HepG2 (cell line): Measurements from ENCODE around the gene DNAH9. TPM values are rescaled to one million over a fixed set of nuclear protein-coding genes. Genes with fewer than 3 reads are reported as not detected.

Experiments
- ATAC-seq: fragments of 200-7000 bp; cut with Tn5 transposase; 3 replicates; pipeline ENCODE4 v1.9.1; 2020; ENCODE audit warnings: mild to moderate bottlenecking, moderate library complexity
- BruUV-seq: library from RNA; stranded (reverse); fragments of 400-500 nt; replicated peaks from 2 replicates; lab custom pipeline; 2021; lab: Mats Ljungman, UMichigan
- CTCF ChIA-PET: fragments of 300-600 bp; formaldehyde crosslinking; extraction: SDS; loops from one replicate; lab custom pipeline; 2021; ENCODE audit warnings: low total read pairs, inconsistent platforms, low intra/inter-chr PET ratio; lab: Yijun Ruan, JAX
- POLR2A ChIA-PET: fragments of 350-600 bp; sonication (Branson Sonifier 250); formaldehyde crosslinking; loops from one replicate; lab custom pipeline; 2020; ENCODE audit warnings: antibody characterized with exemption, inconsistent platforms; lab: Yijun Ruan, JAX
- DNase-seq: peaks from one replicate; pipeline ENCODE4 v3.0.0-alpha.2; 2015; ENCODE audit warnings: low spot score
- FAIRE-seq: peaks from 3 replicates; lab custom pipeline; 2011; peaks lifted over from hg19 to GRCh38; lab: Jason Lieb, UNC
- H2AFZ ChIP-seq: one replicate; pipeline ENCODE4 v1.6.1; 2011; ENCODE audit warnings: low read length, inconsistent platforms
- H3K27ac ChIP-seq: fragments of 300-600 bp; 3 replicates; pipeline ENCODE4 v1.8.0; 2011; ENCODE audit warnings: mixed run types, mild to moderate bottlenecking, mixed read lengths, low read length, inconsistent platforms; ENCODE audit not compliant: insufficient read depth; ENCODE audit errors: extremely low read length
- H3K27me3 ChIP-seq, 2 experiments: fragments of 200-600 bp in 1 of 2; 2 replicates in 1 of 2; 3 replicates in 1 of 2; pipeline versions ENCODE4 v1.6.0 to v1.8.0; 2011; ENCODE audit warnings: low read length in 2 of 2, mild to moderate bottlenecking in 2 of 2, moderate library complexity in 2 of 2, inconsistent platforms in 1 of 2; ENCODE audit not compliant: insufficient read depth in 2 of 2, control insufficient read depth in 1 of 2
- H3K36me3 ChIP-seq, 2 experiments: fragments of 200-600 bp in 1 of 2; replicated peaks in 1 of 2; 2 replicates in 1 of 2; 3 replicates in 1 of 2; pipeline versions ENCODE4 v1.5.1 to v1.8.0; 2011; ENCODE audit warnings: low read length in 2 of 2, inconsistent platforms in 1 of 2; ENCODE audit not compliant: insufficient read depth in 2 of 2, control insufficient read depth in 1 of 2
- H3K4me1 ChIP-seq: 2 replicates; pipeline ENCODE4 v1.5.1; 2012; ENCODE audit warnings: low read length, inconsistent platforms; ENCODE audit not compliant: insufficient read depth
- H3K4me2 ChIP-seq: 2 replicates; pipeline ENCODE4 v1.6.0; 2011; ENCODE audit warnings: low read depth, low read length, inconsistent platforms
- H3K4me3 ChIP-seq, 3 experiments: fragments of 200-600 bp in 1 of 3; sonication (generic), shearing (Covaris generic) in 1 of 3; replicated peaks in 1 of 3; 2 replicates each; pipeline ENCODE4 v1.5.1; 2011 to 2016; ENCODE audit warnings: low read length in 3 of 3, inconsistent platforms in 2 of 3, low read depth in 2 of 3, mild to moderate bottlenecking in 2 of 3, control low read depth in 1 of 3, mixed read lengths in 1 of 3; ENCODE audit not compliant: insufficient read depth in 1 of 3
- H3K79me2 ChIP-seq: one replicate; pipeline ENCODE4 v1.6.1; 2011; ENCODE audit warnings: low read length, inconsistent platforms; ENCODE audit not compliant: insufficient read depth
- H3K9ac ChIP-seq: 2 replicates; pipeline ENCODE4 v1.6.0; 2011; ENCODE audit warnings: mild to moderate bottlenecking, low read depth, low read length, inconsistent platforms; ENCODE audit not compliant: insufficient read depth
- H3K9me3 ChIP-seq: 2 replicates; pipeline ENCODE4 v1.5.1; 2012; ENCODE audit warnings: mild to moderate bottlenecking, low read length
- H4K20me1 ChIP-seq: 2 replicates; pipeline ENCODE4 v1.6.0; 2011; ENCODE audit warnings: inconsistent platforms, mild to moderate bottlenecking, low read length, moderate library complexity; ENCODE audit not compliant: insufficient read depth
- CEBPB ChIP-seq: IDR thresholded peaks from 2 replicates; pipeline ENCODE4 v1.6.1; 2011; ENCODE audit warnings: low read depth, low read length, improper control_type of control experiment, borderline replicate concordance
- HES4 ChIP-seq: sonication (generic); formaldehyde crosslinking; IDR thresholded peaks from 2 replicates; pipeline ENCODE4 v1.9.0; 2021; ENCODE audit warnings: mild to moderate bottlenecking, missing genetic modification reagents, borderline replicate concordance
- HIC2 ChIP-seq: sonication (generic); formaldehyde crosslinking; IDR thresholded peaks from 2 replicates; pipeline ENCODE4 v1.9.0; 2022; ENCODE audit warnings: low read depth, missing genetic modification reagents
- ISL2 ChIP-seq: sonication (generic); formaldehyde crosslinking; IDR thresholded peaks from 2 replicates; pipeline ENCODE4 v1.5.0; 2020; ENCODE audit warnings: missing genetic modification reagents
- MAFF ChIP-seq: IDR thresholded peaks from 2 replicates; pipeline ENCODE4 v1.6.1; 2011; ENCODE audit warnings: low read depth, low read length, improper control_type of control experiment
- MAFK ChIP-seq, 2 experiments: IDR thresholded peaks in 1 of 2; conservative IDR thresholded peaks in 1 of 2; 2 replicates each; pipeline ENCODE4 v1.6.1; 2011; ENCODE audit warnings: improper control_type of control experiment in 2 of 2, low read length in 2 of 2
- SMAD1 ChIP-seq: sonication (generic); formaldehyde crosslinking; IDR thresholded peaks from 2 replicates; pipeline ENCODE4 v1.4.0; 2020; ENCODE audit warnings: missing genetic modification reagents, low read depth, mild to moderate bottlenecking, borderline replicate concordance
- SOX5 ChIP-seq: IDR thresholded peaks from 2 replicates; pipeline ENCODE4 v1.6.1; 2016; ENCODE audit warnings: borderline replicate concordance
- TGIF2 ChIP-seq: IDR thresholded peaks from 2 replicates; pipeline ENCODE4 v1.6.1; 2016; ENCODE audit warnings: control low read depth, missing compliant biosample characterization
- ZFP82 ChIP-seq: sonication (generic); formaldehyde crosslinking; IDR thresholded peaks from 2 replicates; pipeline ENCODE4 v1.5.1; 2020; ENCODE audit warnings: mild to moderate bottlenecking, missing genetic modification reagents, borderline replicate concordance
- ZNF776 ChIP-seq: sonication (generic); formaldehyde crosslinking; IDR thresholded peaks from 2 replicates; pipeline ENCODE4 v1.4.0; 2020; ENCODE audit warnings: mild to moderate bottlenecking, missing genetic modification reagents
- WGBS: methylation state at CpG from one replicate; pipeline ENCODE4 v1.1.6; 2017; ENCODE audit warnings: low lambda C conversion rate; 5-methylcytosine and 5-hydroxymethylcytosine counted together
- in situ Hi-C: cut with HindIII; loops from 2 replicates; pipeline ENCODE4 v1.10.0; 2017; ENCODE audit warnings: low pct_unique_long_range_greater_than_20kb; ENCODE audit not compliant: extremely low pct_ligation_motif_present
- intact Hi-C: fragments of 100-400 bp; cut with micrococcal nuclease; formaldehyde crosslinking; loops from one replicate; pipeline ENCODE4 v1.10.0; 2022; ENCODE audit not compliant: unreplicated experiment
- polyA plus RNA-seq, 8 experiments: library from polyadenylated mRNA; depleted of rRNA in 3 of 8; stranded (reverse) in 7 of 8; unstranded in 1 of 8; fragments of >200 nt; fragmentation: Illumina TruSeq in 4 of 8; extraction: Trizol in 4 of 8; gene quantifications; 2 replicates each; pipeline versions ENCODE4 v1.2.1 to v1.2.3, GENCODE V29; 2011 to 2016; ENCODE audit warnings: low read depth in 4 of 8, missing spikeins in 1 of 8, mixed read lengths in 1 of 8; ENCODE audit not compliant: insufficient read depth in 1 of 8
- total RNA-seq, 5 experiments: library from RNA; depleted of rRNA; stranded (reverse); fragments of >200 nt; fragmentation: Illumina TruSeq; extraction: Trizol; gene quantifications; 2 replicates each; pipeline ENCODE4 v1.2.3, GENCODE V29; 2016; ENCODE audit warnings: low read depth in 1 of 5

DNAH9 gene
- total and polyA plus RNA-seq, 2 of the 13 experiments (the other 11 are each of a cell fraction or from before 2014, with no cell fraction given) = not detected

DNA sequence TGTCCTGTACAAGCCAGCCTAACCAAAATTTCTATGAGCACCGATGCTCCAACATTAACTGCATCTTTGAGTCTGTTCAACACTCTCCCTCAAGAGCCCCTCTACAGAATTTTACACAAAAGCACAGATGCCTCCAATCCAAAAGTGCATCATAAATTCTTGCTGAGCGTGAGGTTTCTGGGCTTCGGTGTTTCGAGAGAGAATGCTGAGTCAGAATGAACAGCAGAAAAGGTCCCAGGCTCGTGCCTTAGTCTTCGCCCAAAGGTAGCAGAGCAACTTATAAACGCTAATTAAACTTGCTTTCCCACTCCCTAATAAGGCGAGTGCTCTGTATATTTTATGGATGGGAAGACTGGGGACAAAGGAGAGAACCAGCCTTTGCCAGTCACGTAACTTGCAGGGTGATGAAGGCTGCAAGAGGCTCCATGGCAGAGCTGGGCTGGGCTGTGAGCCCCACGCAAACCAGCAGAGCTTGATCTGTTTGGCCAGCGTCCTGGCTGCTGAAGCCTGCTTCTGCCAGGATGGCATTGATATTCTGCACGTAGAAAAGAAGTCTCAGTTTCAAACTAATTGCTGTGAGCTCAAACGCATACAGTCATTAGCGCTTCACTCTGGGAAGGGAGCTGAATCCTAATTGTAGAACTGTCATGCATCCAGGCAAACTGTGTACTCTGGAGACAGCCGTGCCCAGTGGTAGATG, 138.5 kb downstream of the DNAH9 start:
- in situ Hi-C loops (no loop called here), intact Hi-C loops (no loop called here)
- Histone ChIP-seq H3K4me2 (no peak overlapping the region), H3K4me1 (no peaks in the 10 kb centered on the region), H2AFZ (no peak overlapping the region), H3K79me2 (no peaks in the 10 kb centered on the region), H4K20me1 (no peaks in the 10 kb centered on the region), H3K9ac (no peak overlapping the region), H3K27me3 (peaks cover 1 to 16% of the 10 kb centered on the region in 2 experiments; a peak in 2 of 5 replicates), H3K36me3 (no peaks in the 10 kb centered on the region), H3K27ac (no peak overlapping the region), H3K4me3 (no peak overlapping the region), H3K9me3 (no peaks in the 10 kb centered on the region)
- FAIRE-seq (no peak), DNase-seq (no peak), ATAC-seq (no peak)
- WGBS = 28% methylated on average over 10 of the region's 15 CpGs
- peak in 1 of 2 experiments; percentile 66; a peak in 2 of 4 replicates for TF ChIP-seq MAFK (conservative IDR thresholded peaks at IDR 0.05 in 1 of 2, IDR thresholded peaks at IDR 0.05 in 1 of 2; ENCODE audit: low read length in 2 of 2)
- TF ChIP-seq SMAD1 (CRISPR knock-in tag) = no peak
- TF ChIP-seq ZFP82 (CRISPR knock-in tag) = no peak
- no peak for TF ChIP-seq ISL2 (CRISPR knock-in tag)
- peak; percentile 54 for TF ChIP-seq MAFF
- TF ChIP-seq HES4 (CRISPR knock-in tag) = no peak
- no TSS peak for BruUV-seq
- ChIA-PET CTCF (no interaction called here), POLR2A (no interaction called here)

DNA sequence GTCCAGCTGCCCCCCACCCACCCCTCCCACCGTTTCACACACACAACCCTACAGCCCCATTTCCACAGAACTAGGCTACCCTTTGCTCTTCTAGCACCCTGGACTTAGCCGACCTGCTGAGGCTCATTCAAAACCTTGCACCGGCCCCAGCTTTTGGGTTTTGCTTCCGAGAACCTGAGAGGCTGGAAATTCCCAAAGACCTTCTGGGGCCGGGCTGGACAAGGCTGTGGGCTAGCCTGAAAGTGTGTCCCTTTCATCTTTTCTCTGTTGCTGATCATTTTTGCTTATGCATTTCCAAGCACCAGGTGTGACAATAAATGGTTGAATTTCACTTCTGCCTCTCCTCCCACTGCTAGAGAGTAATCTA, 139.0 kb downstream of the DNAH9 start:
- H3K4me2 ChIP-seq = no peak overlapping the region
- WGBS = 7% methylated on average over 4 of the region's 5 CpGs
- H3K4me3 ChIP-seq = no peak overlapping the region
- H3K4me1 ChIP-seq = no peaks in the 10 kb centered on the region
- H4K20me1 ChIP-seq = no peaks in the 10 kb centered on the region
- no peak for FAIRE-seq
- no peak for TF ChIP-seq SOX5
- TF ChIP-seq HIC2 (CRISPR knock-in tag) = no peak
- TF ChIP-seq CEBPB = no peak
- TF ChIP-seq TGIF2 = no peak
- no peak for TF ChIP-seq ZNF776 (CRISPR knock-in tag)
- ChIA-PET CTCF (no interaction called here), POLR2A (no interaction called here)
- no peak for ATAC-seq
- no peak for DNase-seq
- peaks cover 1 to 16% of the 10 kb centered on the region in 2 experiments; a peak in 2 of 5 replicates for H3K27me3 ChIP-seq
- H3K9ac ChIP-seq = no peak overlapping the region
- no peaks in the 10 kb centered on the region for H3K79me2 ChIP-seq
- no peaks in the 10 kb centered on the region for H3K36me3 ChIP-seq
- no peak overlapping the region for H2AFZ ChIP-seq
- no peaks in the 10 kb centered on the region for H3K9me3 ChIP-seq
- BruUV-seq = no TSS peak
- intact Hi-C loops (no loop called here), in situ Hi-C loops (no loop called here)
- no peak overlapping the region for H3K27ac ChIP-seq
